ENCODE measurements around the gene KRIT1. TPM values are rescaled to one million over a fixed set of nuclear protein-coding genes. Genes with fewer than 3 reads are reported as not detected.
"Not testable (repeated sequence)": the region's sequence is repeated elsewhere in the genome, so short reads cannot be mapped to it uniquely, and the experiment has no call there.

Gene KRIT1
- total RNA-seq, 4 donors from 2014 or later, result 48.1 to 57.5 (median 52.4) TPM

- Histone ChIP-seq H3K4me3 (no peak overlapping the region), H3K27ac (replicated peaks in 1 of 4) (no peak overlapping the region), H3K27me3 (no peaks in the 10 kb centered on the region), H3K9me3 (no peaks in the 10 kb centered on the region), H3K36me3 (no peaks in the 10 kb centered on the region), H3K4me1 (peaks cover 6 to 8% (median 7%) of the 10 kb centered on the region in 4 donors)
- DNase-seq (ENCODE audit: extremely low spot score), result no peak
- intact Hi-C loops (cut with DNase I), result no loop called here
- TF ChIP-seq EP300 (IDR thresholded peaks at IDR 0.05), result no peak
- no peak for TF ChIP-seq POLR2A (IDR thresholded peaks at IDR 0.05; ENCODE audit: low read depth)
- no peak for TF ChIP-seq POLR2AphosphoS5 (IDR thresholded peaks at IDR 0.05)
- TF ChIP-seq CTCF (IDR thresholded peaks at IDR 0.05), result no peak
- 91% methylated on average over 2 of the region's 2 CpGs for WGBS
These were observed 14.0 kb upstream of the KRIT1 start for GRCh38 chr7:92259610-92260247.

- 94% methylated on average over 4 of the region's 4 CpGs for WGBS
- intact Hi-C loops (cut with DNase I), result no loop called here
- H3K36me3 ChIP-seq, result no peaks in the 10 kb centered on the region
- no peaks in the 10 kb centered on the region for H3K9me3 ChIP-seq
- peaks cover 6 to 8% (median 7%) of the 10 kb centered on the region in 4 donors for H3K4me1 ChIP-seq
- no peak overlapping the region for H3K27ac ChIP-seq (replicated peaks in 1 of 4)
- DNase-seq (ENCODE audit: extremely low spot score), result no peak
- no peak overlapping the region for H3K4me3 ChIP-seq
- TF ChIP-seq POLR2A (IDR thresholded peaks at IDR 0.05; ENCODE audit: low read depth) (no peak), CTCF (IDR thresholded peaks at IDR 0.05) (no peak), POLR2AphosphoS5 (IDR thresholded peaks at IDR 0.05) (no peak), EP300 (IDR thresholded peaks at IDR 0.05) (no peak)
- H3K27me3 ChIP-seq, result no peaks in the 10 kb centered on the region
These were observed 13.3 kb upstream of the KRIT1 start for GRCh38 chr7:92259062-92259461.

GRCh38 chr7:92255308-92255707, 9.6 kb upstream of the KRIT1 start:
- Histone ChIP-seq H3K27ac (replicated peaks in 1 of 4) (no peak overlapping the region), H3K9me3 (no peaks in the 10 kb centered on the region), H3K36me3 (no peaks in the 10 kb centered on the region), H3K4me3 (no peak overlapping the region), H3K4me1 (peaks cover 6 to 18% (median 11%) of the 10 kb centered on the region in 4 donors), H3K27me3 (no peaks in the 10 kb centered on the region)
- WGBS, result 80% methylated on average over 4 of the region's 4 CpGs
- no peak for TF ChIP-seq CTCF (IDR thresholded peaks at IDR 0.05)
- no peak for TF ChIP-seq POLR2AphosphoS5 (IDR thresholded peaks at IDR 0.05)
- TF ChIP-seq POLR2A (IDR thresholded peaks at IDR 0.05; ENCODE audit: low read depth), result no peak
- no peak for TF ChIP-seq EP300 (IDR thresholded peaks at IDR 0.05)
- no peak for DNase-seq (ENCODE audit: extremely low spot score)
- intact Hi-C loops (cut with DNase I), result no loop called here

GRCh38 chr7:92254800-92255199, 9.1 kb upstream of the KRIT1 start:
- H3K36me3 ChIP-seq; intact Hi-C loops (cut with DNase I); H3K27ac ChIP-seq (replicated peaks in 1 of 4); H3K4me3 ChIP-seq; H3K27me3 ChIP-seq; DNase-seq (ENCODE audit: extremely low spot score); H3K9me3 ChIP-seq: not testable (repeated sequence)
- WGBS, result 96% methylated on average over 1 of the region's 1 CpG
- peaks cover 6 to 18% (median 11%) of the 10 kb centered on the region in 4 donors for H3K4me1 ChIP-seq

GRCh38 chr7:92253251-92253650, 7.5 kb upstream of the KRIT1 start:
- Histone ChIP-seq H3K9me3 (no peaks in the 10 kb centered on the region), H3K27ac (replicated peaks in 1 of 4) (no peak overlapping the region), H3K27me3 (no peaks in the 10 kb centered on the region), H3K4me3 (no peak overlapping the region), H3K4me1 (peaks cover 8 to 20% (median 12%) of the 10 kb centered on the region in 4 donors), H3K36me3 (no peaks in the 10 kb centered on the region)
- TF ChIP-seq EP300 (IDR thresholded peaks at IDR 0.05) (no peak), POLR2AphosphoS5 (IDR thresholded peaks at IDR 0.05) (no peak), CTCF (IDR thresholded peaks at IDR 0.05) (no peak), POLR2A (IDR thresholded peaks at IDR 0.05; ENCODE audit: low read depth) (no peak)
- intact Hi-C loops (cut with DNase I), result no loop called here
- DNase-seq (ENCODE audit: extremely low spot score), result no peak
- WGBS, result 88% methylated on average over 1 of the region's 1 CpG

Data from esophagus muscularis mucosa (tissue), 4 donors.